Measurements from ENCODE around the gene NINL. TPM values are rescaled to one million over a fixed set of nuclear protein-coding genes. Genes with fewer than 3 reads are reported as not detected.

The NINL gene
- total and polyA plus RNA-seq, 2 of the 8 experiments (the other 6 are each of a cell fraction or from before 2014, with no cell fraction given): 15.3 to 30.0 TPM

DNA sequence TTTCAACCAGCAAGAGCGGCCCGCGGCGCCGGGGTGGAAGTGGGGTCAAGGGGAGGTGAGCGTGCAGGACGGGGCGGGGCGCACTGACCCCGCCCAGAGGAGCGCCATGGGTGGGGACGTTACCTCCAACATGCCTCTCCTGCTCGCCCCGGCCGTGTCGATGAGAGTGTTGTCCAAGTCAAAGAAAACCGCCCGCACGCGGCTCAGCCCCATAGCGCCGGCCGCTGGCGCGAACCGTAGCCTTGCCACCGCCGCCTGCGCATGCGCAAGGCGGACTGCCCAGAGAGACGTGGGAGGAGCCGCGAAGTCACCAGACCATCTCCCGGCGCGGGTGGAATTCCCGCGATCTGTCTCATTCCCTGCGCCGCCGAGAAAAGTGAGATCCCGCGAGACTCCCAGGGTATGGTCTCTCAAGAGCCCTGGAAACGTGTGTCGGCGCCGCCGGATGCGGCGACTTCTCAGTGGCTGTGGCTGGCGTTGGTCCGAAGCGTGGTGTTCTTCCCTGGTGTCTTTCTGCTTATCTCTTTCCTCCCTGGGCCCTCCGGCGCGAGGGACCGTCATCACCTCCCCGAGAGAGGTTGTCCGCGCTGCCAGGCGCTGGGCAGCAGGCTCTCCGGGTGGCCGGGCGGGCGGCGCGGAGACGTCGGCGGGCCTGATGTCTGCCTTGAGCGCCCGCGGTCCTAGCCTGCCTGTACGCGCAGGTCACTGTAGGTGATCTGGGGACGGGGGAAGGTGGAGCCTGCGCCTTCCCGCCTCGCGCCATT is 38.6 kb upstream of the NINL start, which contains the start of gene NANP (continued):
- no peak for TF ChIP-seq SRF (IDR thresholded peaks at IDR 0.05; ENCODE audit: low read depth, low read length)
- TF ChIP-seq TBP (IDR thresholded peaks at IDR 0.05; ENCODE audit: low read depth, low read length): peak; percentile 73; the same call in 1 of the 2 replicates
- peak; percentile 85; the same call in 1 of the 2 replicates for TF ChIP-seq RBBP5 (IDR thresholded peaks at IDR 0.05; ENCODE audit: borderline replicate concordance, low read depth, low read length)
- no peak; the same call in 1 of the 2 replicates for TF ChIP-seq JUND (IDR thresholded peaks at IDR 0.05; ENCODE audit: low read length)
- peak; percentile 98 for TF ChIP-seq CHD2 (IDR thresholded peaks at IDR 0.05; ENCODE audit: low read length)
- no peak for TF ChIP-seq SP1 (IDR thresholded peaks at IDR 0.05; ENCODE audit: low read depth, low read length)
- TF ChIP-seq TAF1 (IDR thresholded peaks at IDR 0.05; ENCODE audit: low read depth, low read length): peak; percentile 83; the same call in 1 of the 2 replicates
- TF ChIP-seq MAX (IDR thresholded peaks at IDR 0.05): peak; percentile 91
- TF ChIP-seq E2F6 (IDR thresholded peaks at IDR 0.05): peak; percentile 97
- 0 out of 4 replicates have a peak, but pooled peaks of 1 of the 2 experiments have one; percentile 0 for TF ChIP-seq RAD21 (IDR thresholded peaks at IDR 0.05 in 1 of 2, conservative IDR thresholded peaks at IDR 0.05 in 1 of 2; ENCODE audit: low read depth in 2 of 2, low read length in 2 of 2)
- peak; percentile 99 for TF ChIP-seq KDM4A (IDR thresholded peaks at IDR 0.05; ENCODE audit: low read depth, low read length, severe bottlenecking)
